HG02938 (cell line): Measurements from ENCODE around the gene ATF7.
"Not testable (repeated sequence)": the region's sequence is repeated elsewhere in the genome, so short reads cannot be mapped to it uniquely, and the experiment has no call there.

Experiments used
- ATAC-seq: cut with Tn5 transposase; IDR thresholded peaks from one replicate; pipeline ENCODE4 v1.9.1; 2021; ENCODE audit warnings: mild to moderate bottlenecking, moderate library complexity; ENCODE audit not compliant: unreplicated experiment

ATF7 gene

DNA sequence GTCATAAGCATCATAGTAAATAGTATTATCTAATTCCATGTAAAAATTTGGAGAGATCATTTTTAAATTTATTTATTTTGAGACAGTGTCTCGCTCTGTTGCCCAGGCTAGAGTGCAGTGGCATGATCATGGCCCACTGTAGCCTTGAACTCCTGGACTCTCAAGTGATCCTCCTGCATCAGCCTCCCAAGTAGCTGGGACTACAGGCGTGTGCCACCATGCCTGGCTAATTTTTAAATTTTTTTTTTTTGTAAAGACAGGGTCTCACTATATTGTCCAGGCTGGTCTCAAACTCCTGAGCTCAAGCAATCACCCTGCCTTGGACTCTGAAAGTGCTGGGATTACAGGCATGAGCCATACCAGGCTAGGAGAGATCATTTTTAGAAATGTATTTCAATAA, 27.2 kb downstream of the ATF7 start:
- not testable (repeated sequence) for ATAC-seq

DNA sequence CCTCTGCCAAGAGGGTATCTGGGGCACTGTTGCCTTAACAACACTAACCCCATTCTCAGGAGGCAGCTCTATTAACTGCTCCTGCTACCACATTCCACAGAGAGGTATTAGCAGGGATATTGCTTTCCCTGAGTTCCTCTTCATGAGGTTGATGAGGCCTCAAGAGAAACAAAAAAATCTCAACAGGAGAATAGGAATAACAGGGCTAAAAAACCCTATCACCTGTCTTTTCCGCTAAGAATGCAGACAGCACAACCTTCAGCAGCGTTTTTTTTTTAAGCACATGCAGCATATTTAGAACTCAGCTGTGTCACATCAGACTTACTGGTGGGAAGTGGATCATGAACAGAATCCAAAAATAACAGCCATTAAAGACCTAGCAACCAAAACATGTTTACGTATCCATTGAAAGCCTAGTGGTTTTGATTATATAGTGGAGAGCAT, 29.2 kb downstream of the ATF7 start:
- no peak for ATAC-seq

DNA sequence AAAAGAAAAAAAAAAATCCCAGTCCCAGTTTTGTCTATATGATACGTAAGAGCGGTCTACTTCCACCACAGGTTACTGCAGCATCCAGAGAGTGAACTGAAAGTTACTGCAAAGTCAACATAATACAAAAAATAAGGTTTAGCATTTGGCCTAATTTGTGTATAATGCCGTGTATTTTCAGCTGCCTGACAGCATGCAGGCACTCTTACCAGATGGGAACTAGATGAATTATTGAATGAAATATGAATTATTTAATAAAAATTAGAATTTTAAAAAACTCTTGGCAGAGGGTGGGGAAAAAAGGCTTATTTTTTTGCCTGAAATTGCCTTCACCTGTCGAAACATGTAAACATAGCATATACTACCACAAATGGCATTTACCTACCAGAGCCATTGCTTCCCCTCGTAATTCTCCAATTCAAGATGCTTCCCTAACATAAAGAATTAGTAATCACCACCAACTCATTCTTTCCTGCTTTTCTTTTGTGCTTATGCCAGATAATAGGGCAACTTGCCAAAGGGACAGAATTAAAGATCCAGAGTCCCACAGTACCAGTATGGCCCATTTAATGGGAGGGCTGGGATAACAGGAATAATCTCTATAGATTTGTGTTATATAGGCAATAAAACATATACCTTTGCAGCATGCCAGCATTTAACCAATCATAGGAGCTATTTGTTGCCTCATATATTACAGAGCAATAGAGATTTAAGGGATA, 31.1 kb downstream of the ATF7 start:
- ATAC-seq = no peak

DNA sequence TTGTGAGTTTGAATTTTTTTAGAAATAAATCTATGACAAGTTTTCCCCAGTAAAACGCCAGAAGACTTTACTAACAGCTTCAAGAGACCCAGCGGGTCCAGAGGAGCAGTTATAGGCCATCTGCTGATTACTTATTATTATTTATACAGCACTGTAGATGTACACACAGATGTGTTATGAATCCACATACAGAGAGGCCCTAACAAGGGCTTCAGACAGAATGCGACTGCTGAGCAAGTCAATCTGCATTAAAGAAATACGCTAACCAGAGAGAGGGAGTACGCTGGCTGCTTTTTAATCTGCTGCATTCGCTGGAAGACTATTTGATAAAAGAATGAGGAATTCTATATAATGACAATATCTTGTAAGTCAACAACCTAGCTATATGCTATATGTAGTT, 32.5 kb downstream of the ATF7 start:
- no peak for ATAC-seq

DNA sequence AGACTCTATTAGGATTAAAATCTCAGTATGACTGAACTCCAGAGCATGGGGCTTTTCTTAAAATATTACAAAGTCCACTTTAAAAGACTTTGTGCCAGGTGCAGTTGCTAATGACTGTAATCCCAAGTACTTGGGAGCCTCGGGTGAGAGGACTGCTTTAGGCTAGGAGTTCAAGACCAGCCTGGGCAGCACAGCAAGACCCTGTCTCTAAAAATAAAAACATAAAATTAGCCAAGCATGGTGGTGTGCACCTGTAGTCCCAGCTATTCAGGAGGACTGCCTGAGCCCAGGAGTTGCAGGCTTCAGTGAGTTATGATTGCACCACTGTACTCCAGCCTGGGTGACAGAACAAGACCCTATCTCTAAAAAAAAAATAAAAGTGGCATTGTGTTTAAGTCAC, 33.2 kb downstream of the ATF7 start:
- ATAC-seq = no peak

DNA sequence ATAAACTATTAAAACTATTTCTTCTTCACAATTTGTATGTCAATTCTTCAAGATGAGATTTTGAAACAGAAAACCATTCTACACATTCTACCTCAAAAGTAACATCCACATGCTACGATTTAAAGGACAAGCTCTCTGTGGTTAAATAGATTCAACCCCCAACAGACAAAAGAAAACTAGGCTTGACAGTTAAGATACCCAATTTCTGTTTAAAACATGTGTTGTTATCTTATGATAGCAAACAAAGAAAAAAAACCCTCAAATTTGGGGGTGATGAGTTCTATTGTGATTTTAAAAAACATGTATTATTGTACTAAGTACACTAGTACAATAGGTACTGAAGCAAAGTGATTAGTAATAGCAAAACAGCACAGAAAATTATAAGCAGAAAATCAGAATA, 33.8 kb downstream of the ATF7 start:
- no peak for ATAC-seq

DNA sequence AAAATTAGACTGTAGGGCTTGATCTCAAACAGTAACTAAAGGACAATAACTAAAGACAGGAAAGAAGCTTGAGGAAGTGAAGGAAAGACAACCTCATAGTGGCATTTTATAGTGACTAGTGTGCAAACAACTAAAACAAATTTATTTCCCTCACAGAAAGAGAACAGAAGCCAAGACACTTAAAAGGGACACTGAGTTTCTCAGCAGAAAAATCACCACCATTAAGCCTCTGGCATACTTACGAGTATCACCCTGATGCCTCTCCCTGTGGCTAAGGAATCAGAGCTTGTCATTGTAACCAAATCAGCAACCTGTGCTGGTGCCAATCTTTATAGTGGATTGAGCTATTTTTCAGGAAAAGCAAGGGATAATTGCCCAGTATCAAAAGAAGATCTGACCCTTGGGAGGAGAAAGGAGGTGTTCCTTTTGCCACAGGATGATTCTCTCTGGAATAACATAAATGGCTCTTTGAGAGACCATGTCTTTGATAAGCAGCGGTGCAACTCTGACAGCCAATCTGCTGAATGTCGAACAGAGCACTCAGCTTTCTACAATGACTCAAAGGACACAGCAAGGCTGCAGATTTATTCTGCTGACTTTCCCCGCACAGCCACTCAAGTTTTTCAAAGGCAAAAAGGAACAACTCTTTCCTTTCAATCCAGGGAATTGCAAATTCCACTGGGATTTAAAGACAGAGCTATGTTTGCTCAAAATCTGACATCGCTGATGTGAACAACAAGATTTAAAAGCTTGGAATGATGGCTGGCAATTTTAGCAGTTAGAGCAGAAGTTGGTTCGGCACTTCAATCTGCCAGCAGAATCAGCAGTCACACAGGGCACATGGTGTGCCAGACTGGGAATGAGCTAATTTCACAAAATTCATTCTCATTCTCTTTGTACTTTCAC, 34.6 kb downstream of the ATF7 start:
- ATAC-seq = no peak

DNA sequence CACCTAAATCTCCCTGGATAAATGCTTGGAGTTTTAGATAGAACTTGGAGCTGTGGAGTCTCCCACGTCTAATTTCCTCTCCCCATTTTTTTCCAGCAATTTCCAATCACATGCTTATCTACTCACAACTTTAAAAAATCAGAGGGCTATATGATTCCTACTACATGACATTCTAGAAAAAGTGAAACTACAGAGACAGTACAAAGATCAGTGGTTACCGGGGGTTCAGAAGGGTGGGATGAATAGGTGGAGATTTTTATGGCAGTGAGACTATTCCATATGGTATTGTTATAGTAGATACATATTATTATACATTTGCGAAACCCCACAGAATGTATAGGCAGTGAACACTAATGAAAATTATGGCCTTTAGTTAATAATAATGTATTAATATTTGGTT, 35.5 kb downstream of the ATF7 start:
- no peak for ATAC-seq

DNA sequence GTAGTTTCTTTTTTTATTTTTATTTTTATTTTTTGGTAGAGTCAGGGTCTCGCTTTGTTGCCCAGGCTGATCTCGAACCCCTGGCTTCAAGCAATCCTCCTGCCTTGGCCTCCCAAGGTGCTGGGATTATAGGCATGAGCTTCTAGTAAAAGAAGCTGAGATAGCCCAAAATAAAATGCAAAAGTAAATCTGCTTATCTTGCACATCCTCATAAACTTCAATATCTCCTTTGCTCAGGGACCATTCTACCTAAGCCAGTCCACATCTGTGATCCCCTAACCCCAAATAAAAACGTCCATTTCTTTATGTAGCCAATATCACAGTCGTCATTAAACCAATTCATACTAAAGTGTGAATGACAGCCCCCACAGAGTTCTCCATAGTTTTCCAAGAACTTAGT, 36.3 kb downstream of the ATF7 start:
- ATAC-seq = no peak

DNA sequence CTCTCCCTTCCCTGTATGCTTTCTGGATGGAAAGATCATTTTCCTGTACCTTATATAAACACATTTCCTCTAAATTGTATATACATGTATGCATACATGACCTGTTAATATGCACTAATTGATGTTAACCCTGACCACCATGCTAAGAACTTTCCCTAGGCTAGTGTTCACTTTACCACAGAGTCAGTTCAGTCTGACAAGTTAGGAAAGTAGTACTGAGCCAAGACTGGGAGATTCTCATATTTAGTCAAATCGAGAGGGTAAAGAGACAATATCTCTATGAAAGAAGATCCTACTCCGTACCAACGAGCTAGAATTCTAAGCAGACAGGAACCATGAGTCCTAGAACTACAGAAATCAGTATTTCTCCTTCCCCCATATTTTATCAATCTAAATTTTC, 36.8 kb downstream of the ATF7 start:
- ATAC-seq = no peak

DNA sequence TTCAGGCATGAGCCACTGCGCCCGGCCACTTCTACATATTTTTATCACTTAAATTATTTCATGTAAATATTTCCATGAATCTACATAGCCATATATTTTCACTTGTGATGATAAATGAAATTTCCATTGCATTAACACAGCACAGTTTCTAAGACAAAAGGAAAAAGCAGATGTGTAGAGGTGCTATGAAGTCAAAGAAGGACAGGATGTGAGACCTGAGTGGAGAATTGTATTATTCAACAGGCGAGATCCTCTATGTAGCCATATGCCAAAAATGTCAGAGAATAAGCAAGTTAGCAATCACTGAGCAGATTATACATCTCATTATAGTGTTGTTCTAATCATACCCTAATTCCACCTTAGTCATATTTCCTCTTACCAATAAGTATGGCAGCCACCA, 38.1 kb downstream of the ATF7 start:
- no peak for ATAC-seq

DNA sequence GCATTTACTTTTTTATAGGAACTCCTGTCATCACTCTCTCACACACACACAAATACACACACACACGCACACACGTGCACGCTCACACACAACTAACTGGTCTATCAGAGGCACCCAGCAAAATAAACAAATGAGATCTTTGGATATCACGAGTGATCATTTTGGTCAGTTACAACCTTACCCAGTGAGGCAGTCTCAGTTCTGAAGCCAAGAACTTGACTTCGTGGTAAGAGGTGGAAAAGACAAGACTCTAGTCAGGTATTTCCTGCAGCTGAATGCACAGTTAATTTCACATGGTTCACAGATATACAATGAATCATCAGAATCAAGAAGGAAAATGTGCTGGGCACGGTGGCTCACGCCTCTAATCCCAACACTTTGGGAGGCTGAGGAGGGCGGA, 39.4 kb downstream of the ATF7 start:
- no peak for ATAC-seq

DNA sequence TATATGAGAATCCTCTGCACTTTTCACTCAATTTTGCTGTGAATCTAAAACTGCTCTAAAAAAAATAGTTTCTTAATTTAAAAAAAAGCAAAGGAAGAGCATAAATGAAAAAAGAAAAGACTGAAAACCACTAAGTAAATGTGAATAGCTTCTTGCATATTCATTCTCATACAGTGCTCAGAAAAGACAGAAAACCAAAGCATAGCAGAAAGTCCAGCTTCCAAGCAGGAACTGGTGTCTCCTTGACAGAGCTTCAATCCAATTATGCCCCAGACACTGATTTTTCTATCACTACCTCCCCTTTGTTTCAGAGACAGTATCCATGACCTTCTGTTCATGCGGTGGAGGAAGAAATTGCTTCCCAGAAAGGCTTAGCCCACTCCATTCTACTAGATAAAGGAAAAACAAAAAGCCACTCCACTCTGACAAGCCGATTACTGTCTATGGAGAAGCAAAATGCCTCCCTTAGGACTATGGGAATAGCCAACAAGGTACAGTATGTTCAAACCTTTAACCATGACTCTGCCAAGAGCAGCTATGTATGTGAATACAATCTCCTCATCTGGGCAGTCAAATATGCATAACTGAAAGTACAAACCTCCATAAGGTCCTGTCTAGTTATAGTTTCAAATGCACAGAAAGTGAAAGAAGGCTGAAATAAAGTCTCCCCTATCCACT, 40.6 kb downstream of the ATF7 start:
- peak; percentile 70 for ATAC-seq

DNA sequence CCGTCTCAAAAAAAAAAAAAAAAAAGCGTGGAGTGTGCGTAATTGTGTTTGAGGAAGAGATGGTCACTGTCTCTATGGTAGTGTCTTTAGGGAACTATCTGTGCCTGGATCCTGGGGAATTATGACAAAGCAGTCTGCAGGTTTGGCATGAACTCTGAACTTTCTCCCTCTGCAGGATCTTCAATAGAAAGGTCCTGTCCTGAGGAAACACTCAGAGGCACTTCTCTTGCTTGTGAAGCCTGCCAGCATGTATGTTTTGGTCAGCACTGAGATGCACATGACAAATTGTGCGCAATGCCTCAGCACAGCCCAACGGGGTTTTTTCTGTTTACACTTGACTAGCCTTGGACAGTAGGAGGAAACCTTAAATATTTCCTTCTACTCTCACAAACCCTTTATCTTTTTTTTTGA, 46.6 kb downstream of the ATF7 start:
- no peak for ATAC-seq

DNA sequence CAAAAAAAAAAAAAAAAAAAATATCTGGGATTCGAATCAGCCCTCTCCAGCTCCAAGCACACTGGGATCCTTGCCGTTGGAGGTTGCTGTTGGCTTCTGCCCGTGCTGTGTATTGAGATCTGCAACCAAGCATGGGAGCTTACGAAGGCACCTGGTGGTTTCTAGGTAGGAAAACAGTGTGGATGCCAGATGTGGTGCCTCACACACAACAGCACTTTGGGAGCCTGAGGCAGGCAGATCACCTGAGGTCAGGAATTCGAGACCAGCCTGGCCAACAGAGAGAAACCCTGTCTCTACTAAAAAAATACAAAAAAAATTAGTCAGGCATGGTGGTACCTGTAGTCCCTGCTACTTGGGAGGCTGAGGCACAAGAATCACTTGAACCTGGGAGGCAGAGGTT, 47.4 kb downstream of the ATF7 start:
- ATAC-seq = no peak

DNA sequence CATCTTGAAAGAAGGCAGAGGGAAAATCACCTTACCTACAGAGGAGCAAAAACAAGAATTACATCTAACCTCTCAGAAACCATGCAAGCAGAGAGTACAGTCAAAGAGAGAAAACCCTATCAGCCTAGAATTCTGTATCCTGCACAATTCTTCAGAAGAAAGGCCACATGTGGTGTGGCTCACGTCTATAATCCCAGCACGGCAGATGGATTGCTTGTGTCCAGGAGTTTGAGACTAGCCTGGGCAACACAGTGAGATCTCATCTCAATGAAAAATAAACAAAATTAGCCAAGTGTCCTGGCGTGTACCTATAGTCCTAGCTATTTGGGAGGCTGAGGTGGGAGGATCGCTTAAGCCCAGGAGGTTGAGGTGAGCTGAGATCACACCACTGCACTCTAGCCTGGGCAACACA, 48.2 kb downstream of the ATF7 start:
- no peak for ATAC-seq

DNA sequence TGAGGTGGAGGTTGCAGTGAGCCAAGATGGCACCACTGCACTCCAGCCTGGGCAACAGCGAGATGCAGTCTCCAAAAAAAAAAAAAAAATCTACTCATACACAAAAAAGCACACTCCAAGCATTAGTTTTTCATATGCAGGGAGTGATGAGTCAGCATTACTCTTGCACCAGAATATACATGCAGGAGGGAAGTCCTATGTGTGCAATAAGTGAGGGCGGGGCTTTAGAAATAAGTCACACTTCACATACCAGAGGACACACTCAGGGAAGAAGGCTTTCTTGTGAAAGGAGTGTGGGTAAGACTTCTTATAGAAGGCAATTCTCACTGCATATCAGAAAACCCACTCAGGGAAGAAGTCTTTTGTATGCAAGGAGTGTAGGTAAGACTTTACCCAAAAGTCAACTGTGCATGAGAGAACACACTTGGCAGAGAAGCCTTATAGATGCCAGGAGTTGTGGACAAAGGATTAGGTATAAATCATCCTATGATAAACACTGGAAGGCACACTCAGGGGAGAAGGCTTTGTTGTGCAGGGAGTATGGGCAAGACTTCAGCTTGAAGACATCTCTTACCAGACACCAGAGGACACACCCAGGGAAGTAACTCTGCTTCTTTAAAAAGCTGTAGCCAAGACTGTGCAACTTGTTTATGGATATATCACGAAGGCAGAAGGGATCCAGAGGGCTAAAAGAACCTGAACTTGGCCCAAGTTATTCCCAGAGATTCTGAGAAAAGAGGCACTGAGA, 50.5 kb downstream of the ATF7 start:
- no peak for ATAC-seq

DNA sequence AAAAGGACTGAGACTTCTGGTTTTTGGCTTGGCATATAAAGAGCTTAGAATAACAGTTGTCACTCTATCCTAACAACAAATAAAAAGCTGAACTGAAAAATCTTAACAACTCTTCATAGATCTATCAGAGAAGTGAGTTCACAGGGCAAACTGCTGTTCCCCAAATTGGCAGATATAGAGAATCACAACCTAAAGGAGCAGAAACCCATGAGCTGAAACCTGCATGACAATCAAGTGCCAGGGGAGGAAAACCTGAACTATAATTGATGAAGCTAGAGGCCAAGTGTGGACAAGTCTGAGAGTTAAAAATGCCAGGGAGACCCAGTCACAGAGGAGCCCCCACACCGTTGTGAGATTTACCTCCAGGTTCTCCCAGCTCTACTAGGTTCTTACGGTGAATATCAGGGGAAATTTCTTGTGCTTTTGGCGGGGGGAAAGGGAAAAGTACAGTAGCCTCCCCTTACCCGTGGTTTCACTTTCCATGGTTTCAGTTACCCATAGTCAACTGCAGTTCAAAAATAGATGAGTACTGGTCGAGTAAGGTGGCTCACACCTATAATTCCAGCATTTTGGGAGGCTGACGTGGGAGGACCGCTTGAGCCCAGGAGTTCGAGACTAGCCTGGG, 53.9 kb downstream of the ATF7 start:
- ATAC-seq = no peak

DNA sequence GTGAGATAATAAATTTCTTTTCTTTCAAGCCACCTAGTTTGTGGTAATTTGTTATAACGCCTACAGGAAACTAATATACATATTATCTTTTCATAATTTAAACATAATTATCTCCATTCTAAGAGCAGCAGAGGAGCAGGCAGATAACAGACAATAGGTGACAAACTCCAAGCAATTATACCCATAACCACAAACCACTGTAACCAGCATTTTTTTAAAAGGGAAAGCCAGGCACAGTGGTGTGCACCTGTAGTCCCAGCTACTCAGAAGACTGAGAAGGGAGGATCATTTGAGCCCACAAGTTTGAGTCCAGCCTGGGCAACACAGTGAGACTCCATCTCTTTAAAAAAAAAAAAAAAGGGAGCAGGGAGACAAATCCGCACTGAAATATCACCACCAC, 54.9 kb downstream of the ATF7 start:
- ATAC-seq = no peak

DNA sequence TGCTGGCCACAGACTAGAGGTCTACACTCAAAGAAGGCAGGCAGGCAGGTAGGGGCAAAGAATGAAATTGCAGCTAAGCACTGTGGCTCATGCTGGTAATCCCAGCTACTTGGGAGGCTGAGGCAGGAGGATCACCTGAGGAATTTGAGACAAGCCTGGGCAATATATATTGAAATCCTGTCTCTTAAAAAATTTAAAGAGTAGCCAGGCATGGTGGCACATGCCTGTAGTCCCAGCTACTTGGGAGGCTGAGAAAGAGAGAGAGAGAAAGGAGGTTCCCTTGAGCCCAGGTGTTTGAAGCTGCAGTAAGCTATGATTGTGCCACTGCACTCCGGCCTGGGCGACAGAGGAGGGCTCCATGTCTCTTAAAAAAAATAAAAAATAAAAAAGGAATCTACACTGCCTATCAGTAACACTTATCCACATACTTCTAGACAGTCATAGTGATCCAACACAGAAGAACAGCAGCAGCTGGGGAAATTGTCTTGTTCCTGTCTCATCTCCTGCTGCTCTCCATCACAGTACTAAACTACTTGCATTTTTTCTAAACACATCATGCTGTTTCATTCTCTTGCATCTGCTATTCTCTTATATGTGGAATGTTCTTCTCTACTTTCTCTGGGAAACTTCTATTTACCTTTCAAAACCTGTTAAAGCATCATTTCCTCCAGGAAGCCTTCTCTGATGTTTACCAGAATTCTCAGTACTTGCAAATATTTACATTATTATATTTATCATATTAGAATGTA, 57.2 kb downstream of the ATF7 start:
- ATAC-seq = no peak
